Right ventricle myocardium inferior (tissue), 1 donor: ENCODE measurements around the gene MRPL37. TPM values are rescaled to one million over a fixed set of nuclear protein-coding genes. Genes with fewer than 3 reads are reported as not detected.

Source experiments
- total RNA-seq: library from RNA; stranded (reverse); fragmentation: NEBNext Ultra II Directional; extraction: Animal tissue kit (Norgen Biotek cat#: 25700); gene quantifications from one replicate; pipeline ENCODE4 v1.2.1, GENCODE V29; 2021
- donor health status: DM: no; HTN: yes; CAD: no; lungs with severe emphysema.

MRPL37 gene
- total RNA-seq, 1 donor from 2014 or later, result 85.2 TPM

Other genes starting within 250 kb of the MRPL37 start
- not detected for gene LDLRAD1, start 182.0 kb upstream of the MRPL37 start, total RNA-seq
- gene TMEM59, start 147.0 kb upstream of the MRPL37 start, total RNA-seq, result 341 TPM
- gene TCEANC2, start 146.6 kb upstream of the MRPL37 start, total RNA-seq, result 4.7 TPM
- gene CDCP2, start 47.2 kb upstream of the MRPL37 start, total RNA-seq, result not detected
- gene CYB5RL, start 137 bp upstream of the MRPL37 start, total RNA-seq, result 3.9 TPM
- 53.6 TPM for gene SSBP3, start 206.2 kb downstream of the MRPL37 start, total RNA-seq